K562 (cell line): ENCODE measurements around the gene OAT.

Experiments
- HBP1 ChIP-seq: fragments of 450-650 bp; formaldehyde crosslinking; IDR thresholded peaks from 2 replicates; pipeline ENCODE4 v1.4.0; 2022; ENCODE audit warnings: missing genetic modification characterization
- HNRNPH1 ChIP-seq: fragments of 200-400 bp; formaldehyde crosslinking; optimal IDR thresholded peaks from 2 replicates; pipeline ENCODE3; 2017; ENCODE audit warnings: low read depth, mild to moderate bottlenecking, low read length, moderate library complexity
- ZNF740 ChIP-seq, 3 experiments: fragments of 200-800 bp in 1 of 3; sonication (Bioruptor generic) in 1 of 3; sonication (generic) in 1 of 3; formaldehyde crosslinking in 1 of 3; IDR thresholded peaks; 2 replicates each; pipeline versions ENCODE4 v1.6.1 to v1.8.0; 2016 to 2022; ENCODE audit warnings: mild to moderate bottlenecking in 2 of 3, missing compliant biosample characterization in 2 of 3, missing genetic modification characterization in 2 of 3, missing genetic modification reagents in 1 of 3

GRCh38 chr10:124362568-124362967, 56.2 kb downstream of the OAT start:
- no peak for TF ChIP-seq ZNF740 (CRISPR knock-in tag; IDR thresholded peaks at IDR 0.05)
- no peak for TF ChIP-seq ZNF740 (tag; IDR thresholded peaks at IDR 0.05)
- no peak for TF ChIP-seq HNRNPH1
- no peak for TF ChIP-seq HBP1
